Measurements from ENCODE around the gene GPR45. TPM values are rescaled to one million over a fixed set of nuclear protein-coding genes. Genes with fewer than 3 reads are reported as not detected.
A peak's percentile ranks its signal among the peaks of the same experiment; 100 is the strongest.

Gene GPR45
- total and polyA plus RNA-seq, 2 of the 13 experiments (the other 11 are each of a cell fraction or from before 2014, with no cell fraction given), result not detected

- no peaks in the 10 kb centered on the region for H3K36me3 ChIP-seq (replicated peaks in 1 of 2; ENCODE audit: control insufficient read depth in 1 of 2, insufficient read depth in 2 of 2, low read length in 2 of 2)
- H3K4me1 ChIP-seq (ENCODE audit: insufficient read depth, low read length), result no peaks in the 10 kb centered on the region
- FAIRE-seq (no peak), DNase-seq (ENCODE audit: low spot score) (peak; percentile 32), ATAC-seq (no peak)
- no peak overlapping the region for H3K9ac ChIP-seq (ENCODE audit: insufficient read depth, low read depth, low read length)
- POLR2A ChIA-PET, result no interaction called here
- no peak overlapping the region for H3K4me2 ChIP-seq (ENCODE audit: low read depth, low read length)
- H4K20me1 ChIP-seq (ENCODE audit: insufficient read depth, low read length), result no peaks in the 10 kb centered on the region
- in situ Hi-C loops (cut with HindIII; ENCODE audit: extremely low pct_ligation_motif_present, low pct_unique_long_range_greater_than_20kb) (no loop called here), intact Hi-C loops (cut with micrococcal nuclease; ENCODE audit: unreplicated experiment) (no loop called here)
- CTCF ChIA-PET (ENCODE audit: low intra/inter-chr PET ratio, low total read pairs), result no interaction called here
- no peaks in the 10 kb centered on the region for H3K79me2 ChIP-seq (ENCODE audit: insufficient read depth, low read length)
- H3K27me3 ChIP-seq (ENCODE audit: control insufficient read depth in 1 of 2, insufficient read depth in 2 of 2, low read length in 2 of 2), result peaks cover 0 to 7% of the 10 kb centered on the region in 2 experiments; a peak in 1 of 5 replicates
- no peaks in the 10 kb centered on the region for H3K9me3 ChIP-seq (ENCODE audit: low read length)
- H3K27ac ChIP-seq (ENCODE audit: extremely low read length, insufficient read depth, low read length), result no peak overlapping the region
- H2AFZ ChIP-seq (ENCODE audit: low read length), result no peak overlapping the region
- WGBS (ENCODE audit: low lambda C conversion rate), result 25% methylated on average over 5 of the region's 5 CpGs
- BruUV-seq (replicated peaks), result no TSS peak
- no peak overlapping the region for H3K4me3 ChIP-seq (replicated peaks in 1 of 3; ENCODE audit: insufficient read depth in 1 of 3, low read depth in 2 of 3, low read length in 3 of 3)
- TF ChIP-seq ELF3 (CRISPR knock-in tag; IDR thresholded peaks at IDR 0.05), result no peak
- TF ChIP-seq KAT7 (CRISPR knock-in tag; IDR thresholded peaks at IDR 0.05; ENCODE audit: borderline replicate concordance), result no peak
- no peak for TF ChIP-seq ZBTB25 (CRISPR knock-in tag; IDR thresholded peaks at IDR 0.05)
- TF ChIP-seq ZNF570 (CRISPR knock-in tag; IDR thresholded peaks at IDR 0.05; ENCODE audit: borderline replicate concordance), result no peak
- TF ChIP-seq CHCHD3 (CRISPR knock-in tag; IDR thresholded peaks at IDR 0.05), result no peak
- no peak for TF ChIP-seq KIAA2018 (CRISPR knock-in tag; IDR thresholded peaks at IDR 0.05; ENCODE audit: borderline replicate concordance)
- TF ChIP-seq THAP9 (CRISPR knock-in tag; IDR thresholded peaks at IDR 0.05; ENCODE audit: borderline replicate concordance), result no peak
- no peak for TF ChIP-seq MTA3 (CRISPR knock-in tag; IDR thresholded peaks at IDR 0.05)
- TF ChIP-seq HNF4A (CRISPR knock-in tag; IDR thresholded peaks at IDR 0.05), result no peak
- TF ChIP-seq EEA1 (CRISPR knock-in tag; IDR thresholded peaks at IDR 0.05; ENCODE audit: borderline replicate concordance), result no peak
- no peak for TF ChIP-seq HNRNPLL (IDR thresholded peaks at IDR 0.05; ENCODE audit: low read depth, low read length, poor library complexity, severe bottlenecking)
- no peak for TF ChIP-seq RAD21 (CRISPR knock-in tag; IDR thresholded peaks at IDR 0.05)
- no peak for TF ChIP-seq KDM2A (CRISPR knock-in tag; IDR thresholded peaks at IDR 0.05; ENCODE audit: borderline replicate concordance, low read depth)
- TF ChIP-seq ZNF326 (CRISPR knock-in tag; IDR thresholded peaks at IDR 0.05; ENCODE audit: borderline replicate concordance), result no peak
These were observed 7.6 kb downstream of the GPR45 start for GRCh38 chr2:105249181-105249580.
